Fibroblast of lung (primary cell): ENCODE measurements around the gene UPP2.

Experiments
- CTCF ChIP-seq, 2 donors: IDR thresholded peaks in 1 of 2; conservative IDR thresholded peaks in 1 of 2; 1 replicate in 1 of 2; 2 replicates in 1 of 2; pipeline ENCODE4 v1.5.1; 2011 to 2012; ENCODE audit warnings: low read length in 2 of 2, control low read depth in 1 of 2, inconsistent platforms in 1 of 2, low read depth in 1 of 2, mild to moderate bottlenecking in 1 of 2
- EZH2 ChIP-seq: IDR thresholded peaks from 2 replicates; pipeline ENCODE4 v1.5.1; 2012; ENCODE audit warnings: low read length, control low read depth, mild to moderate bottlenecking; ENCODE audit errors: missing control alignments

GRCh38 chr2:158088093-158088492 lies 13.6 kb upstream of the UPP2 start:
- TF ChIP-seq CTCF (conservative IDR thresholded peaks at IDR 0.05 in 1 of 2, IDR thresholded peaks at IDR 0.05 in 1 of 2; ENCODE audit: low read depth in 1 of 2, low read length in 2 of 2) (no peak), EZH2 (no peak)
